Measurements from ENCODE around the gene B2M.

The B2M gene

DNA sequence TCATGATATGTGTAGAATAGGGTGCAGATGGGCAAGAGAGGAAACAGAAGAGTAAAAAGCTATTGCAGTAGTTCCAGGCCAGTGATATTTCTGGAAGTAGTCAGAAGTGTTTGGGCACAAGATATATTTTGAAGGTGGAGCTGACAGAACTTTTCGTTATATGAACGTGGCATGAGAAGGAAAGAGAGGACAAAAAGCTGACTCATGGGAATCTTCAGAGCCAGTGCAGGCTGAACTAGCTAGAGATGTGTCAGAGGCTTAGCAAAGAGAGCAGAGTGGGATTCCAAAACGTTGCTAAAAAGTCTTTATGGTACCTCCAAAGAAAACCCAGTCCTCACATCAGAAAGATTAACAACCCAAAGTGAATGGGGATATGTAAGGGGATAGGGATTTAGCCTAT, 53.7 kb downstream of the B2M start:
- FAIRE-seq = no peak
- DNase-seq (ENCODE audit: insufficient read length, low spot score) = no peak
